MM.1S (cell line): ENCODE results near the gene FIGNL1.

Source experiments
- DNase-seq: peaks from one replicate; pipeline ENCODE4 v3.0.0-alpha.2; 2015
- H2AFZ ChIP-seq: fragments of 300-600 bp; sonication (generic); 2 replicates; pipeline ENCODE4 v1.6.0; 2016; ENCODE audit warnings: antibody characterized with exemption, low read length
- H3F3A ChIP-seq: fragments of 300-600 bp; sonication (generic); 2 replicates; pipeline ENCODE4 v1.6.1; 2016; ENCODE audit warnings: mild to moderate bottlenecking, antibody characterized with exemption, low read length, moderate library complexity, mixed read lengths; ENCODE audit not compliant: insufficient read depth
- H3K27ac ChIP-seq: fragments of 300-600 bp; sonication (generic); 2 replicates; pipeline ENCODE4 v1.5.1; 2016; ENCODE audit warnings: mild to moderate bottlenecking, low read length
- H3K27me3 ChIP-seq: fragments of 300-600 bp; sonication (generic); replicated peaks from 2 replicates; pipeline ENCODE4 v1.6.0; 2016; ENCODE audit warnings: low read length; ENCODE audit not compliant: insufficient read depth
- H3K36me3 ChIP-seq: fragments of 300-600 bp; sonication (generic); replicated peaks from 2 replicates; pipeline ENCODE4 v1.6.1; 2016; ENCODE audit warnings: mild to moderate bottlenecking, low read length, mixed read lengths; ENCODE audit not compliant: insufficient read depth
- H3K4me1 ChIP-seq: fragments of 300-600 bp; sonication (generic); 2 replicates; pipeline ENCODE4 v1.6.1; 2016; ENCODE audit warnings: low read length, mixed read lengths
- H3K4me2 ChIP-seq: fragments of 300-600 bp; sonication (generic); 2 replicates; pipeline ENCODE4 v1.6.0; 2016; ENCODE audit warnings: low read depth, low read length
- H3K4me3 ChIP-seq: fragments of 300-600 bp; sonication (generic); 2 replicates; pipeline ENCODE4 v1.5.1; 2016; ENCODE audit warnings: low read length, mixed read lengths
- H3K79me2 ChIP-seq: fragments of 300-600 bp; sonication (generic); 2 replicates; pipeline ENCODE4 v1.6.1; 2016; ENCODE audit warnings: mixed run types, low read length, mixed read lengths
- H3K9ac ChIP-seq: fragments of 300-600 bp; sonication (generic); 2 replicates; pipeline ENCODE4 v1.6.1; 2016; ENCODE audit warnings: low read length, mixed read lengths
- H3K9me2 ChIP-seq: fragments of 300-600 bp; sonication (generic); replicated peaks from 2 replicates; pipeline ENCODE4 v1.6.1; 2016; ENCODE audit warnings: mild to moderate bottlenecking, low read length, mixed read lengths; ENCODE audit not compliant: insufficient read depth
- H3K9me3 ChIP-seq: fragments of 300-600 bp; sonication (generic); replicated peaks from 2 replicates; pipeline ENCODE4 v1.6.1; 2016; ENCODE audit warnings: mild to moderate bottlenecking, low read length, mixed read lengths; ENCODE audit not compliant: insufficient read depth
- H4K20me1 ChIP-seq: fragments of 300-600 bp; sonication (generic); 2 replicates; pipeline ENCODE4 v1.6.1; 2016; ENCODE audit warnings: mild to moderate bottlenecking, low read length, moderate library complexity, mixed read lengths; ENCODE audit not compliant: insufficient read depth
- EZH2 ChIP-seq: fragments of 300-600 bp; sonication (generic); optimal IDR thresholded peaks from 2 replicates; pipeline ENCODE3; 2017; ENCODE audit warnings: low read depth, mild to moderate bottlenecking, antibody characterized with exemption, low read length, mixed read lengths
- EZH2phosphoT487 ChIP-seq: fragments of 300-600 bp; sonication (generic); IDR thresholded peaks from 2 replicates; pipeline ENCODE4 v1.6.1; 2018; ENCODE audit warnings: antibody characterized with exemption, low read length
- TF ChIP-seq, protein P1 (sequence below): fragments of 300-600 bp; sonication (generic); IDR thresholded peaks from 2 replicates; pipeline ENCODE4 v1.5.1; 2016; ENCODE audit warnings: antibody characterized with exemption, low read length, mixed read lengths

FIGNL1 gene

DNA sequence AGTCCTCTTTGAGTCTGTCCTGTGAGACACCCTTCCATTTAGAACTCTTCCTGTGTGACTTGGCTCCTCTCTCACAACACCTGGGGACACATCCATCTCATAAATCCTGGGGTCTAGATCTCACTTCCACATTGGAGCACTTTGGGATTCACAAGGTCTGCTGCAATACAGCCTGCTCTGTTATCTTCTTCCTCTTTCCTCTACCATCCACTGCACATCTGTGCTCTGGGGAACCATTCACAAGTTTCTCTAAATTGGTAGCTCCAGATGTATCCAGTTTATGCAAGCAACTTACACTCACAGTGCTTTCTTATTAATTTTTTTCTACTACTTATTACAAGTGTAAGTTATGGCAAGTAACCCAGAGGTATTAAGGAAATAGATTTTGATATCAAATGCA lies 5.5 kb upstream of the FIGNL1 start:
- Histone ChIP-seq H4K20me1 (no peaks in the 10 kb centered on the region), H3K9ac (no peak overlapping the region), H3K4me3 (no peak overlapping the region), H3K4me1 (no peaks in the 10 kb centered on the region; the same call in 1 of the 2 replicates), H3K9me2 (no peaks in the 10 kb centered on the region), H3K27ac (no peak overlapping the region), H3K9me3 (no peaks in the 10 kb centered on the region), H3K4me2 (no peak overlapping the region), H3K36me3 (no peaks in the 10 kb centered on the region), H3K27me3 (no peaks in the 10 kb centered on the region), H3K79me2 (no peaks in the 10 kb centered on the region), H2AFZ (no peak overlapping the region), H3F3A (no peaks in the 10 kb centered on the region)
- DNase-seq, result no peak
- TF ChIP-seq EZH2 (no peak), EZH2phosphoT487 (no peak)
- TF ChIP-seq, protein P1, sequence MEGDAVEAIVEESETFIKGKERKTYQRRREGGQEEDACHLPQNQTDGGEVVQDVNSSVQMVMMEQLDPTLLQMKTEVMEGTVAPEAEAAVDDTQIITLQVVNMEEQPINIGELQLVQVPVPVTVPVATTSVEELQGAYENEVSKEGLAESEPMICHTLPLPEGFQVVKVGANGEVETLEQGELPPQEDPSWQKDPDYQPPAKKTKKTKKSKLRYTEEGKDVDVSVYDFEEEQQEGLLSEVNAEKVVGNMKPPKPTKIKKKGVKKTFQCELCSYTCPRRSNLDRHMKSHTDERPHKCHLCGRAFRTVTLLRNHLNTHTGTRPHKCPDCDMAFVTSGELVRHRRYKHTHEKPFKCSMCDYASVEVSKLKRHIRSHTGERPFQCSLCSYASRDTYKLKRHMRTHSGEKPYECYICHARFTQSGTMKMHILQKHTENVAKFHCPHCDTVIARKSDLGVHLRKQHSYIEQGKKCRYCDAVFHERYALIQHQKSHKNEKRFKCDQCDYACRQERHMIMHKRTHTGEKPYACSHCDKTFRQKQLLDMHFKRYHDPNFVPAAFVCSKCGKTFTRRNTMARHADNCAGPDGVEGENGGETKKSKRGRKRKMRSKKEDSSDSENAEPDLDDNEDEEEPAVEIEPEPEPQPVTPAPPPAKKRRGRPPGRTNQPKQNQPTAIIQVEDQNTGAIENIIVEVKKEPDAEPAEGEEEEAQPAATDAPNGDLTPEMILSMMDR, result no peak

- TF ChIP-seq, protein P1, result no peak
- TF ChIP-seq EZH2, result no peak
- no peak for TF ChIP-seq EZH2phosphoT487
- H3K4me2 ChIP-seq, result no peak overlapping the region
These were observed 4.8 kb upstream of the FIGNL1 start for GRCh38 chr7:50454968-50455367.

DNA sequence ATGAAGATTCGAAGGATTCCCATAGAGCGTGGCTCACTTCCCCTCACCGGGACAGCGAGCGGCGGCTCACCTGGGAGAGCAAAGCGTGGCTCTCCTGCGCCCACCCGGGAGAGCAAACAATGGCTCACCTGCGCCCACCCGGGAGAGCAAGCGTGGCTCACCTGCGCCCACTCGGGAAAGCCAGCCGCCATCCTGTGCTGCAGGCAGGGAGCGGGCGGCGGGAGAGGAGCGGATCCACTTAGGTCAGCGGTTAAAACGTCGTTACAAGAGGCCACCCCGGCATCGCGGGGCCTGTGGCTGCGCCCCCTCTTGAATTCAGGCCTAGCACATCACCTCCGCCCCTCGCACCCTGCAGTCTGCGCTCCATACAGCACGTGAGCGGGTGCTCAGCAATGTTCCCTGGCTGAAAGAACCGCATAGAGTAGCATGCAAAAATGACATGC lies 461 bp upstream of the FIGNL1 start:
- Histone ChIP-seq H3K9me3 (no peaks in the 10 kb centered on the region), H3K4me3 (peak overlapping the region; percentile 91), H3K4me2 (peak overlapping the region; percentile 96), H3K27ac (no peak overlapping the region), H3K36me3 (peaks cover 10% of the 10 kb centered on the region; the same call in 1 of the 2 replicates), H3K4me1 (peaks cover 7% of the 10 kb centered on the region; the same call in 1 of the 2 replicates), H2AFZ (peak overlapping the region; percentile 100), H3K9ac (peak overlapping the region; percentile 91; the same call in 1 of the 2 replicates), H3K9me2 (no peaks in the 10 kb centered on the region), H4K20me1 (no peaks in the 10 kb centered on the region), H3K79me2 (peaks cover 38% of the 10 kb centered on the region), H3K27me3 (no peaks in the 10 kb centered on the region), H3F3A (peaks cover 6% of the 10 kb centered on the region)
- TF ChIP-seq EZH2, result no peak
- TF ChIP-seq, protein P1, result no peak
- DNase-seq, result no peak

More at GRCh38 chr7:50454968-50455367, 4.8 kb upstream of the FIGNL1 start:
- H3K27ac ChIP-seq, result no peak overlapping the region
- H4K20me1 ChIP-seq, result no peaks in the 10 kb centered on the region
- no peaks in the 10 kb centered on the region for H3F3A ChIP-seq
- no peak overlapping the region for H2AFZ ChIP-seq
- H3K9ac ChIP-seq, result no peak overlapping the region
- no peaks in the 10 kb centered on the region for H3K9me3 ChIP-seq
- peaks cover 3% of the 10 kb centered on the region for H3K79me2 ChIP-seq
- H3K27me3 ChIP-seq, result no peaks in the 10 kb centered on the region
- H3K36me3 ChIP-seq, result no peaks in the 10 kb centered on the region
- no peaks in the 10 kb centered on the region for H3K9me2 ChIP-seq
- no peaks in the 10 kb centered on the region; the same call in 1 of the 2 replicates for H3K4me1 ChIP-seq
- no peak overlapping the region for H3K4me3 ChIP-seq
- DNase-seq, result no peak
